Activated CD4-positive, alpha-beta T cell treated with anti-CD3 and anti-CD28 coated beads, Interleukin-2, Interleukin-6, amounts not matched to agents 100 ng/mL and 50 ng/mL, durations not matched to agents 16 hours and 8 hours (primary cell): Measurements from ENCODE around the gene P2RX7.

Experiments
- DNase-seq: peaks from one replicate; pipeline ENCODE4 v3.0.0-alpha.2; 2020

P2RX7 gene

DNA sequence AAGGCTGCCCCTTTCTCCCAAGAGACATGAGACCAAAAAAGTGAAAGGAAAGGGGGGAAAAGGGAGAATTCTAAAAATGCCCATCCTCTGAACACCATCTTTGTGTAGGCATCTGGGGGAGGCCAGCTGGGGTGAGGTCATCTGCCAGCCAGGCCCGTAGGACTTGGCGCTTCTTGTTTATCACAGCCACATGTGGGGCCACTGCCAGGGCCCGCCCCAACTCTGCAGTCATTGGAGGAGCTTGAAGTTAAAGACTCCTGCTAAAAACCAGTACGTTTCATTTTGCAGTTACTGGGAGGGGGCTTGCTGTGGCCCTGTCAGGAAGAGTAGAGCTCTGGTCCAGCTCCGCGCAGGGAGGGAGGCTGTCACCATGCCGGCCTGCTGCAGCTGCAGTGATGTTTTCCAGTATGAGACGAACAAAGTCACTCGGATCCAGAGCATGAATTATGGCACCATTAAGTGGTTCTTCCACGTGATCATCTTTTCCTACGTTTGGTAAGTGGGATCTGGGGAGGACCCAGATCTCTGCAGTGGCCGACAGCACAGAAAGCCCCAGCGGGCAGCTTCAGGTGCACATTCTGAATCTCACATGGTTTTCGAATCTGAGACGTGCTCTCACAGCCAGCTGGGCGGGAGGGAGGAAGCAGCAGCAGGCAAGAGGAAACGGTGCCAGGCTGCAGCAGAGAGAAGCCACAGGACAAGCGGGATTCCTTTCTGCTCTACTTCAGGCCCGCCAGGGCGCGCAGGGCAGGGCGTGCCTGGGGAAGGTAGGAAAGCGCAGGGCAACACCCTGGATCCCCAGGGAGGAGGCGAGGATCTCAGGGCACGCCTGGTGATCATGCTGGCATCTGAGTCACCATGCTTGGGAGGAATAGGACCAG, at the start of gene P2RX7:
Gene P2RX7, plus strand, starts transcription at position 276 of the 881 bp plus-strand sequence. Its CDS starts 95 bp downstream, at position 371.
- DNase-seq = peak; percentile 78

DNA sequence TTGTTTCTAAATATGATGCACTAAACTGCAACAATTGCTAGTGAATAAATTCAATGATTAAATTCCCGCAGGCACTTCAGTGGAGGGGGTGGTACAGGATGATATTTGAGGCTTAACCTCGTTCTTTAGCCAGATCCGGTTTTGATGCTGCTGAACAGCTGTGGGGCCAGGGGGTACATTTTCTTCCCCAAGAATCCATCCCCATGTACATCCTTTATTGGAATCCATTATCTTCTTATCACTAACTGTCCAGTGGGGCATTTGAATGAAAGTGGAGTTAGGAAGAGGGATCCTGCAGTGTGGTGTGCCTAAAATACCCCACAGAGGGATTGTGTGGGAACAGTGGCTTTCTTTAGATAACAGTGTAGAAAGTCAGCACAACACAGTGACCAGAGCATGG, 48.4 kb upstream of the P2RX7 start:
- no peak for DNase-seq

DNA sequence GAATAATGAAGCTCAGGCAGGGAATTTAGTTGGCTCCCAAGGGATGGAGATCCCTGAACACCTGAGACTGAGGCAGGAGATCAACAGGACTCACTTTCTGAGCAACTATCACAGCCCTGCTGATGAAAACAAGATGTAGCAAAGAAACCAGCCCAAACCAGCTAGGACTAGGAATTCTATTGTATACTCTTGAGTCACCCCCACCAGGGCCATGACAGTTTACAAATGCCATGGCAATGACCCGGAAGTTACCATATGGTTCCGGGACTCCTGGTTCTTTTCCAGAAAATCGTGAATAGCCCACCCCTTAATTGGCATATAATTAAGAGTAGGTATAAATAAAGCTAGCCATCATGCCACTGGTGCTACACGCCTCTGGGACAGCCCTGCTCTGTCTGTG, 47.6 kb upstream of the P2RX7 start:
- no peak for DNase-seq

DNA sequence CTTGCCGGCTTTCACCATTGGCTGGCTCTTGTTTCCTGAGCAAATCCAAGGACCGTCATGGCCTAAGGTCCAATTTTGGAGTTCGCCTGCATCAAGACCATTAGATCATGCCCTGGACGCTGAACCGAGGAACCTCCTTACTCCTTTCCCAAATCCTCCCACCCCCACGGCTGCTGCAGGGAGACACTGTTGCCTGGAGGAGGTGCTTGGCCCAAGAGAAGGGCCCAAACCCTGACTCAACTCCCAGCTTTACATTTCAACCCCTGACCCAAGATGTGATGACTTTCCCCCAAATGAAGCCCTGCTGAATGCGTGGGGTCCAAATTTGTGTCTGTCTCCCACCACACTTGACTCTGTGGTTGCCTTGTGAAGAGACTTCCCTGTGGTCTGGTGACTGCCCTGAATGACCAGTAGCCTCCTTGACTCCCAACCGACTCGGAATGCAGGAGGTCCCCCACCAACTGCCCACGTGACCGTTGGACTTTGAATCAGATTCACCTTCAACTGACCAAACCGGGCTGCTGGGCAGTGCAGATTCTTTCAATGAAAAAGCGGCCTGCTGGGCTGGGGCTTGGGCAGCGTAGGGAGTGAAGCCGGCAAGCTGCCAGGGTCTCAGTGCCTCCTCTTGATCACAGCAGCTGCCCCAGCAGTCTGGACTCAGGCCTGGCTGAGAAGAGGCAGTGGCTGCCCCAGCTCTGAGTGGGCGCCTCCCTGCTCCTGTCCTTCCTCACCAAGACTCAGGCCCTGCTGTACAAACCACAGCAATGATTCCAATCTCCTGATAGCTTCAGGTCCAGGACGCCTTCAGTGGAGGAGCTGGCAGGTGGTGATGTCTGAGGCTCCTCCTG, 46.9 kb upstream of the P2RX7 start:
- DNase-seq = no peak

DNA sequence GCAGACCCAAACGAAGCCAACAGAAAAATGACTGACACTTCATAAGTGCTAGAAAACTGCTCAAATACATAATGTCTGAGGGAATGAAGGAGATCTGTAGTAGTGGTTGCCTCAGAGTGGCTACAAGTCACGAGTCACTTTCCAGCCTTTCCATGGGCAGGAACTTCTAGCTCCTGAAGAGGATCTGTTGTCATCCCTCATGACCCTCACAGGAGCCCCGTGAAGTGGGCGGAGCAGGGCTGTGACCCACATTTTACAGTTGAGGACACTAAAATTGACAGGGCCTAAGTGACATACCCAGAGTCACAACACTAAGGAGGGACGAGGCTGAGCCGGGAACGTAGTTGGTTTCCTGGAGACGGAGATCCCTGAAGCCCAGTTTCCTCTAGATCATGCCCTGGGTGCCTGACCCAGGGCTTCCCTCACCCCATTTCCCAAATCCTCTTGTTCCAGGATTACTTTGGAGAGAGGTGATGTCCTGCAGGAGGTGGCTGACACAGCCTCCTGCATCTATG, 45.8 kb upstream of the P2RX7 start:
- DNase-seq = no peak

DNA sequence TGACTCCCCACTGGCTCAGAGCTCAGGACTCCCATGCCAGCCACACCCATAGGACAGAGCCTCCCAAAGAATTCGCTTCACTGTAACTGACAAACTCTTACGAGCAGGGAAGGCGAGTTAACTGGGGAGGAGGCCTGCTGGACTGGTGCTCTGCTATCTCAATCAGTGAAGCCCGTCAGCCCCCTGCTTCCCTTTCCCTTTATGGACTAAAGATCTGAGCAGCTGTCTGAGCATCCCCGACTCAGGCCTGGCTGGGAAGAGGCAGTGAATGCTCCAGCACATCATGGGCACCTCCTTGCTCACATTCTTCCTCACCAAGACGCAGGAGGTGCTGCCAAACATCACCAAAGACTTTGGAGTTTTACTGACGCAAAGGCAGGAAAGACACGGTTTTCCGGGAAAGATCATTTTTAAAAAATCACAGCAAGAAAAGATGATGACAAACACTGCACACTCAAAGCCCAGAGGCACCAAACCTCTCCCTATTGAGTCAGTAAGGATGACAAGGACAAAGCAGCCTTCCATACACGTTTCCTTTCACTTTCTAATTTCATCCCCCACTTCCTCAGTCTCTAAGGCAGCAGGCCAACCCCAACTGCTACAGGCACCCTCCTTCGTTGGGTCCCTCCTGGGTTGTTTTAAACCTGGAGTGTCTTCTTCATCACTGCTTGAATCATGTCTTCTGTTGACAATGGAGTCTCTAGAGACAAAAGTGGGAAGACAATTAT, 45.0 kb upstream of the P2RX7 start:
- DNase-seq = no peak

DNA sequence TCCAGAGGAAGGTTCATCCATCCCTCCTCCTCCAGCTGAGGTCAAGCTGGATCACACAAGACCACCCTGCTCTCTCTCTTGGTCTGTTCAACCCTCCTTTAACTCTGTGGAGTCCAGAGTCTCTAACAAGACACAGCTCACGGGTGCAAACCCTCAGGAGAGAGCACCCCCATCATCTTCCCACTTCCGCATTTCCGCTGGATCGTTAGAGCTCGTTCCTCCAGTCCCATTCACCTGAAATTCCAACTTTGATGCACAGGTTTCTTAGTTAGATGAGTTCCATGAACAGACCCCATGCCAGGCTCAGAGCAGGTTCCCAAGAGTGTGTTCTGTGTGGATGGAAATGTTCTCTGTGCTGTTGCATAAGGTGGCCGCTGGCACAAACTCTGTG, 44.5 kb upstream of the P2RX7 start:
- no peak for DNase-seq

DNA sequence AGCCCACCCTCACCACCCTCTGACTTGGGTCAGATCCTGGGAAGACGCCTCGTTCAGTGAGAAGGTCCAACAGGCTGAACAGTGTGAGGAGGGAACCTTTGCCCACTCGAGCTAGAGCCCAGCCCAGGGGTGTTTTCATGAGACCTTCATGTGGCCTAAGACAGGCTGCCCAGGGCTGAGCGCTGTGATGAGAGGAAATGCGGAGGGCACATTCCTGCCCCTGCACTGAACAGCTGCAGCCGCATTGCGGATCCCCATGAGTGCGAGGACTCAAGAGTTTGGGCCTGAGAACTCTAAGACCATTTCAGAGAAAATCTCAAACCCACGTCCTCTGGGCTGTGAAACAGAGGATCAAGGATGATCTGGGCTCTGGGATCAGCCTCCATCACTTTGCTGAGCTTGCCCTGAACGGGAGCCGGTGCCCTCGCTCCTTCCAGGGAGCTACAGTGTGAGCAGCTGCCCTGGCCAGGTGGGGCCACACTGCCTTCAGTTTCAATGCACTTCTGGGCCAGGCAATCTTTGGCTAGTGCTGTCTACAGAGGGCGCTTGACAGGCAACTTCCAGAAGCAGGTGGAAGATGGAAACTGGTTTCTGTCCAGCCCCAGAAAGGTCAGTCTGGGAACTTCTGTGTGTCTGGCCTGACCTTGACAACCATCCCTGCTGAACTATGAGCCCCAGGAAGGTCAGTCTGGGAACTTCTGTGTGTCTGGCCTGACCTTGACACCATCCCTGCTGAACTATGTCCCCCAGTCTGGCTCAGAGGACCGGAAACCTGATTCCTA, 43.5 kb upstream of the P2RX7 start:
- DNase-seq = no peak

DNA sequence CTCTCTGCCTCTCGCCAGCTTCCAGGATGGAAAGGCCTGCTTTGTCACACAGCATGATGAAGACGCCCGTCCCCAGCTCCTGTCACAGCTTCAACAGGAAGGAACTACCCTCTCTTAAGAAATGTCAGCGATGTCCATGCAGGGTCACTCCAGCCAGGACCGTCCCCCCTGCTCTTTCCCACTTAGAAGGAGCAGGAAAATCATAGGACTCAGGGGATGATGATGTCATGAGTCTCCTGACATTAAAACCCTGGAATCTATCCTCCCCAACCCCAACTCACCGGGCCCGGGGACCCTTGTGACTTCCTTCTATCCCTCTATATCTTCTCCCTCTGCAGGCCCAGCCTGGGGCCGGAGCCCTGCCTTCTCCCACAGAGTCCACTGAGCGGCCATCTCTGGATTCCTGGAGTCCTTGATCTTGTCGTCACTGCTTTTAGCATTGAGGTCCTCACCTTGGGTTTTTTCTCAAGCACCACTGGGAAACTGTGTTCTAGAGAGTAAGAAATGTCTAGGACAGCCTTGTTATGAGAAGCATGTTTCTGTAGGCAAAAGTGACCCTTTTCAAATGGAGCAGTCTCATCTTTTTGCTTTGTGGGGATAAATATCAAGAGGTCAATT, 42.8 kb upstream of the P2RX7 start:
- DNase-seq = no peak

DNA sequence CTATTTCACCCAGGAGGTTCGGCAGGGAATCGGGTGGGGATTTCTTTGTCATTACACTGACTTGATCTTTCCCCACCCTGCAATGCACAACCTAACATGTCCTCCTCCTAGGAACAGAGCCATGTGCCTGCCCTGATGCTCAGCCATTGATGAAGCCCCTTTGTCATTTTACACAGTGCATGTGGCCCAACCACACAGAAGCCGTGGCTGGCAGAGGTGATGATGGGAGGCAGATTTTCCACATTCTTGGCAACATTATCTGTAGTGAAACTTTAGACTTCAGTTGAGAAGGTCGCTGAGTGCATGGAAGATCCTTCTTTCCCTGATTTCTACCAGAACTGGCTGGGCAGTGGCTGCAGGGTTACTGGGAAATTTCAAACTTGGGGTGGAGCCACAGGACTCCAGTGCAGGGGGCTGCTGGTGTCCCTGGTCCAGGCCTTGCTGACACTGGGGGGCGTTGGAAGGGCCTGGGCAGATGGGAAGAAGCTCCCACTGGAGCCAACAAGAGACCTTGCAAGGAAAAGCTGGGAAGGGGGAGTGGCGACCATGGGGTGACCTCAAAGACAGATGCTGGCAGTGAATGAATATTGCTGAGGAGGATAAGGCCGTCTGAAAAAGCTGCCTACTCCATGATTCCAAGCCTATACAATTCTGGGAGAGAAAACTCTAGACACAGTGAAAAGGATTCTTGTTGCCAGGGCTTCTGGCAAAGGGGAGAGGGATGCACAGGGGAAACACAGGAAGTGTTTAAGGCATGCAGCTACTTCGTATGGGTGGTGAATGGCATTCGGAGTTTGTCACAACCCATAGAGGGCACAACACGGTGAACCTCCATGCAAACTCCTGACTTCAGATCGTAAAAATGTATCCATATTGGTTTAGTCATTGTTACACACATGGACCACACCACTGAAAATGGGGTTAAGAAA, 41.8 kb upstream of the P2RX7 start:
- no peak for DNase-seq

DNA sequence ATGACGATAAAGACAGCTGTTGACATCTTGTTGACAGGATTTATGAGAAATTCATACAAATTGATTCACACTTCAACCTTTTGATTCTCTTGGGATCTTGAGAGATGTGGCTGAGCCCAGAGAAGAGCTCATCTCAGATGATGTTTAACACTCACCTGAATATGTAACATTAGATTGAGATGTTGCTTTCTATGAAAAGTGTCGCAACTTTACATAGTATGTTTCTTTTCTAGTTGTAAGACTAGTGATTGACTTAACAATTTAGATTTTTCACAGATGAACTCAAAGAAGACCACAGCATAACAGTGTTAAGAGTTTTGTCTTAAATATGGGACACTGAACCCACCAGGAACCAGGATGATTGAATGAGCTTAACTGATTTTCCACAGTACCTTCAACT, 40.6 kb upstream of the P2RX7 start:
- no peak for DNase-seq

DNA sequence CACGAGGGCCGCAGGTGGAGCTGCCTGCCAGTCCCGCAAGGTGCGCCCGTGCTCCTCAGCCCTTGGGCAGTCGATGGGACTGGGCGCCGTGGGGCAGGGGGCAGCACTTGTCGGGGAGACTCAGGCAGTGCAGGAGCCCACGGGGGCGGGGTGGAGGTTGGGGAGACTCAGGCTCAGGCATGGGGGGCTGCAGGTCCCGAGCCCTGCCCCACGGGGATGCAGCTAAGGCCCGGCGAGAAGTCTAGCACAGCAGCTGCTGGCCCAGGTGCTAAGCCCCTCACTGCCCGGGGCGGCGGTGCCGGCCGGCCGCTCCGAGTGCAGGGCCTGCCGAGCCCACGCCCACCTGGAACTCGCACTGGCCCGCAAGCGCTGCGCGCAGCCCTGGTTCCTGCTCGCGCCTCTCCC, 39.2 kb upstream of the P2RX7 start:
- no peak for DNase-seq

DNA sequence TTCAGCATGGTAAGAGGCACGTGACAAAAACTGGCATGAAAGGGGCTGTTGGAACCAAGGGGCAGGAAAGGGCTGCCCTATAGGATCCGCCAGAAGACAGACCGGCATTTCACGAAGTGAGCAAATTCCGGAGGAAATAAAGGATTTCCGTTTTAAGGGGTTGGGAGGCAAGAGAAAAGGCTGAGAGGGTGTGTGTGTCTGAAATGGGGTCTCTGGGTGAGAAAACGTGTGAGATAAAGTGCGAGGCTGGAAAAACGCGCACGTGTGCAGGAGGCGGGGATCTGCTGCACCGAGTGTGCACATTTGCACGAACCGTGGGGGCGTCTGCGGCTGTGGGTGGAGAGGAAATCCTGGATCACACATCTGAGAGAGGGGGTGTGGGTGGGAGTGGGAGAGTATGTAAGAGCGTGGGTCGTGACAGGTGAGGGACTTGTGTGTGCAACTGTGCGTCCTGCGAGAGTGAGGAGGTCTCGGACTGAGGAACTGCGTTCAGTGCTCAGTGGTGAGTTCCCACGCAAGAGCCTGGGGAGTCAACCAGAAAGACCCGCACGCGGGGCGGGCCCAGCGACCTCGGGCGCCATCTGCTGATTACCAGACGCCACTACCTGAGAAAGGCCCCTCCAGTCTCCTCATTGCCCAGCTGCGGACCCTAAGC, 37.0 kb upstream of the P2RX7 start:
- peak; percentile 85 for DNase-seq

DNA sequence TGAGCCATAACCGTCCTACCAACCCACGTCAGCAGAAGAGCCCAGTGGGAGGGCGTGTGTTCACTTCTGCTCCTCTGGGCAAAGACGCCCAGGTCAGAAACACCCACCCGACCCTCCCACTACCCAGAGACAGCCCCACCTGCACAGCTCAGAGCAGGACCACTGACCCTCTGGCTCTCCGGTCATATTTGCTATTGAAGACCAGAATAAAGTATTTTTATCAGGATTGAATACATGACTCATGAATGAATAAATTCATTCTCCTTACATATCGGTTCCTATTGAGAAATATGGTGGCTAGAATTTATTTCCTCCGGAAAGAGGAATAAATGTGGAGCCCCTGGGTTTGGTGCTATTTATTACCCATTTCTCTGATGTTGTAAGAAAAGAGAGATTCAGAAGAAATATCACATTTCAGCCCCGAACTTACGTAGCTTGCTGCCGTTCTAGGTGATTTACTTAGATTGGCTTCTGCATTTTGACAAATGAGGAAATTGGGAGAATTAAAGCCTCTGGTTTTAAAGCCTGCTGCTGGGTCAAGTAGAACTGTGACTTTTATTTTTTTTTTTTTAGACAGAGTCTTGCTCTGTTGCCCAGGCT, 36.4 kb upstream of the P2RX7 start:
- DNase-seq = no peak

DNA sequence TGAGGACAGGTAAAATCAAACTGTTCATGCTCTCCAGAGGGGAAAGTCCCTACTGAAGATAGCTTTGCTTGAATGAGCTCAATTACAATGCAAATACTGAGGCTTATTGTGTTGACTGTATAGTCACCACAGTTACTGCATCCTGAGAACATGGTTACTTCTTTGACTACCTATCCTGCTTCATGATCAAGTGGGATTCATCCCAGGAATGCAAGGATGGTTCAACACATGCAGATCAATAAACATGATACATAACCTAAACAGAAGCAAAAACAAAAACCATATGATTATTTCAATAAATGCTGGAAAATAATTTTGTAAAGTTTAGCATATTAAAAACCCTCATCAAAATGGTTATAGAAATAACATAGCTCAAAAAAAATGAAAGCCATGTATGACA, 32.9 kb upstream of the P2RX7 start:
- DNase-seq = no peak

DNA sequence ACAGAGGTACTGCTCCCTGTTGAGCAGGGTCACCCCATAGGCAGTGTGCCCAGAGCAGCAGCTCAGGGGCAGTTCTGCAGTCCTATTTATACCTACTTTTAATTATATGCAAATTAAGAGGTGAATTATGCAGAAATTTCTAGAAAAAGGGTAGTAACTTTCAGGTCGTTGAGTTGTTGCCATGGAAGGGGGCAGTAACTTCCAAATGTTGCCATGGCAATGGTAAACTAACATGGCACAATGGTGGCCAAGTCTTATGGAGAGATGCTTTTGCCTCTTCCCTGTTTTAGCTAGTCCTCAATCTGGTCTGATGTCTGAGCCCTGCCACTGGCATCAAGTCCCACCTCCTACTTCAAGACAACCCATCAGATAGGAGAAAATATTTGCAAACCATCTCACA, 30.4 kb upstream of the P2RX7 start:
- no peak for DNase-seq

DNA sequence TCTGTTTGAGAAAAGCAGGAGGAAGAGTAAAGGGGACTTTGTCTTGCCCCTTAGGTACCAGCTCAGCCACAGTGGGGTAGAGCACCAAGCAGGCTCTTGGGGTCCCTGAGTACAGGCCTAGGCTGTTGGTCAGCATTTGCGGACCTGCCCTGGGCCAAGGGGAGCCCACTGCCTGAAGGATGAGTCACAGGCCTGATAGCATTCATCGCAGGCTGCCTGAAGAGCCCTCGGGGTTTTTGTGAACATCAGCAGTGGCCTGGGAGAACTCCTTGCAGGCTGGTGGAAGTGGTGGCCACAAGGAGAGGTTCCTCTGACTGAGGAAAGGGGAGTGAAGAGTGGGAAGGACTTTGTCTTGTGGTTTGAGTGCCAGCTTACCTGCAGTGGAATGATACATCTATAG, 25.0 kb upstream of the P2RX7 start:
- no peak for DNase-seq

DNA sequence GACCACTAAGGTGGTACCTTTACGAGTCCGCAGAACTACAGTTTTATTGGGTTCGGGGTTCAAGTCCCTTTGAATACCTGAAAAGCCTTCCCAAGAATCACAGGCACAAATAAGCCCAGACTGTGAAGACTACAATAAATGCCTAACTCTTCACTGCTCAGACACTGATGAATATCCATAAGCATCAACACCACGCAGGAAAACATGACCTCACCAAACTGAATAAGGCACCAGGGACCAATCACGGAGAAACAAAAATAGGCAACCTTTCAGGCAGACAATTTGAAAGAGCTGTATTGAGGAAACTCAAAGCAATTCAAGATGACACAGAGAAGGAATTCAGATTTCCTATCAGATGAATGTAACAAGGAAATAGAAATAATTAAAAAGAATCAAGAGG, 24.2 kb upstream of the P2RX7 start:
- no peak for DNase-seq

DNA sequence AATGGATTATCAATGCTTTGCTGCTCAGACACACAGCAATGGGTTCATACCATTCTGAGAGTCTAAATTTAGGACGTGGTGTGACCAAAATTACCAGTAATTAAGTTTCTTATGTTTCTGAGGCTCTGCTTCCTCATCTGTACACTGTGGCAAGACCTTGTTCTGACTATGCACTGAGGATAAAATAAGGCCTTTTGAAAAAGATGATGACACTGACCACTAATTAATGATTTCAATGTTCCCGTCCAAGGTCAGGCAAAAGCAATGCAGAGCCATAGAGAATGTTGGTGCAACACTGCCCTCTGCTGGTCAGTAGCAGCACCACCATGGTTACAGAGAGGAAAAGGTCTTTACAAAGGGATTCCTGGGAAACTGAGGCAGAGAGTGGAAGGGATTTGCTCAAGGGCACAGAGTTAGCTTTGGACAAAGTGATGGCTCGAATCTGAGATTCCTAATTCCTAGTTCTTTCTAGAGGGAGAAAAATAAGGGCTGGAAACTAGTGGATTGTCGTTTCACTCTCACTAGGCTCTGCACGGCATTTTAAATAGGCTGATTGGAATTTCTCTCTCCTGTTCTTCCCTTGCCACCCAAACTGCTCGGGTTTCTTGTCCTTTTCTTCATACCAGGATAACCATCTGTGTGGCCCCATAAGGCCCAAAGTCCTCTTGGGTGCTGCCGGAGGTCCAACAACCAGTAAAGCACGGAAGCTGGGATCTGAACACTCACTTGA, 22.3 kb upstream of the P2RX7 start:
- DNase-seq = peak; percentile 75
